Measurements from ENCODE around the gene RPS6KC1. TPM values are rescaled to one million over a fixed set of nuclear protein-coding genes. Genes with fewer than 3 reads are reported as not detected.

The RPS6KC1 gene
- total RNA-seq, 3 donors from 2014 or later (not counting 1 experiment from before 2014, with no cell fraction given): 19.6 to 32.7 (median 24.1) TPM

- intact Hi-C loops (cut with micrococcal nuclease): no loop called here
- Histone ChIP-seq H3K4me1 (ENCODE audit: control insufficient read depth, insufficient read depth, low read length) (no peaks in the 10 kb centered on the region), H3K36me3 (ENCODE audit: control insufficient read depth, insufficient read depth, low read length) (peaks cover 7% of the 10 kb centered on the region), H3K4me3 (ENCODE audit: low read length) (no peak overlapping the region), H3K27ac (ENCODE audit: low read length) (no peak overlapping the region), H3K9me3 (ENCODE audit: control insufficient read depth, insufficient read depth, low read length) (peaks cover 10% of the 10 kb centered on the region), H3K27me3 (ENCODE audit: control insufficient read depth, insufficient read depth, low read length) (no peaks in the 10 kb centered on the region)
- H3K4me3 Mint-ChIP-seq: no peak overlapping the region
- no CpG with 5 or more reads among the region's 1 CpG for WGBS (ENCODE audit: insufficient coverage)
- TF ChIP-seq CTCF (IDR thresholded peaks at IDR 0.05): no peak
- H3K9me3 Mint-ChIP-seq: peaks cover 2 to 5% of the 10 kb centered on the region in 2 donors
- peaks cover 14% of the 10 kb centered on the region for H3K36me3 Mint-ChIP-seq
- ATAC-seq: no peak
- no peak for DNase-seq
- H3K4me1 Mint-ChIP-seq: no peaks in the 10 kb centered on the region
- no peak overlapping the region for H3K27ac Mint-ChIP-seq
- no peaks in the 10 kb centered on the region for H3K27me3 Mint-ChIP-seq (ENCODE audit: low read depth in 2 of 2)
Observed at GRCh38 chr1:213264531-213264930, 213.5 kb downstream of the RPS6KC1 start.

- no peak overlapping the region for H3K4me3 ChIP-seq (ENCODE audit: low read length)
- H3K36me3 ChIP-seq (ENCODE audit: control insufficient read depth, insufficient read depth, low read length): peaks cover 7% of the 10 kb centered on the region
- DNase-seq: no peak
- H3K9me3 ChIP-seq (ENCODE audit: control insufficient read depth, insufficient read depth, low read length): peaks cover 10% of the 10 kb centered on the region
- no peak overlapping the region for H3K27ac ChIP-seq (ENCODE audit: low read length)
- Mint-ChIP-seq H3K27ac (no peak overlapping the region), H3K27me3 (ENCODE audit: low read depth in 2 of 2) (no peaks in the 10 kb centered on the region), H3K36me3 (peaks cover 14% of the 10 kb centered on the region), H3K9me3 (peaks cover 2 to 5% of the 10 kb centered on the region in 2 donors), H3K4me3 (no peak overlapping the region), H3K4me1 (no peaks in the 10 kb centered on the region)
- no peak for TF ChIP-seq CTCF (IDR thresholded peaks at IDR 0.05)
- intact Hi-C loops (cut with micrococcal nuclease): no loop called here
- no peak for ATAC-seq
- no peaks in the 10 kb centered on the region for H3K27me3 ChIP-seq (ENCODE audit: control insufficient read depth, insufficient read depth, low read length)
- H3K4me1 ChIP-seq (ENCODE audit: control insufficient read depth, insufficient read depth, low read length): no peaks in the 10 kb centered on the region
- 77% methylated on average over 2 of the region's 2 CpGs for WGBS (ENCODE audit: insufficient coverage)
Observed at GRCh38 chr1:213266983-213267772, 216.1 kb downstream of the RPS6KC1 start.

- Histone ChIP-seq H3K36me3 (ENCODE audit: control insufficient read depth, insufficient read depth, low read length) (peaks cover 7% of the 10 kb centered on the region), H3K27ac (ENCODE audit: low read length) (no peak overlapping the region), H3K27me3 (ENCODE audit: control insufficient read depth, insufficient read depth, low read length) (no peaks in the 10 kb centered on the region), H3K4me3 (ENCODE audit: low read length) (no peak overlapping the region), H3K4me1 (ENCODE audit: control insufficient read depth, insufficient read depth, low read length) (no peaks in the 10 kb centered on the region), H3K9me3 (ENCODE audit: control insufficient read depth, insufficient read depth, low read length) (peaks cover 10% of the 10 kb centered on the region)
- DNase-seq (no peak), ATAC-seq (no peak)
- peaks cover 2 to 5% of the 10 kb centered on the region in 2 donors for H3K9me3 Mint-ChIP-seq
- H3K4me3 Mint-ChIP-seq: no peak overlapping the region
- H3K4me1 Mint-ChIP-seq: no peaks in the 10 kb centered on the region
- H3K36me3 Mint-ChIP-seq: peaks cover 15% of the 10 kb centered on the region
- intact Hi-C loops (cut with micrococcal nuclease): no loop called here
- no peak overlapping the region for H3K27ac Mint-ChIP-seq
- H3K27me3 Mint-ChIP-seq (ENCODE audit: low read depth in 2 of 2): no peaks in the 10 kb centered on the region
- TF ChIP-seq CTCF (IDR thresholded peaks at IDR 0.05): no peak
Observed at GRCh38 chr1:213268221-213268620, 217.2 kb downstream of the RPS6KC1 start.

- Histone ChIP-seq H3K27me3 (ENCODE audit: control insufficient read depth, insufficient read depth, low read length) (no peaks in the 10 kb centered on the region), H3K36me3 (ENCODE audit: control insufficient read depth, insufficient read depth, low read length) (peaks cover 5% of the 10 kb centered on the region), H3K9me3 (ENCODE audit: control insufficient read depth, insufficient read depth, low read length) (peaks cover 10% of the 10 kb centered on the region), H3K27ac (ENCODE audit: low read length) (no peak overlapping the region), H3K4me3 (ENCODE audit: low read length) (no peak overlapping the region), H3K4me1 (ENCODE audit: control insufficient read depth, insufficient read depth, low read length) (no peaks in the 10 kb centered on the region)
- no peak overlapping the region for H3K4me3 Mint-ChIP-seq
- ATAC-seq (no peak), DNase-seq (no peak)
- no peak for TF ChIP-seq CTCF (IDR thresholded peaks at IDR 0.05)
- H3K27ac Mint-ChIP-seq: no peak overlapping the region
- intact Hi-C loops (cut with micrococcal nuclease): no loop called here
- H3K36me3 Mint-ChIP-seq: peaks cover 23% of the 10 kb centered on the region
- WGBS (ENCODE audit: insufficient coverage): 40% methylated on average over 1 of the region's 1 CpG
- H3K9me3 Mint-ChIP-seq: peaks cover 2 to 5% of the 10 kb centered on the region in 2 donors
- no peaks in the 10 kb centered on the region for H3K27me3 Mint-ChIP-seq (ENCODE audit: low read depth in 2 of 2)
- peaks cover 0 to 5% of the 10 kb centered on the region in 2 donors for H3K4me1 Mint-ChIP-seq
Observed at GRCh38 chr1:213269829-213270228, 218.8 kb downstream of the RPS6KC1 start.

Measured in natural killer cell (primary cell).